Suprapubic skin (tissue), 3 donors: Measurements from ENCODE around the gene SLFN12L.

Experiments
- CTCF ChIP-seq, 2 donors: fragments of 200-600 bp in 1 of 2; fragments of 450-650 bp in 1 of 2; sonication (generic) in 1 of 2; IDR thresholded peaks; one replicate each; pipeline ENCODE4 v1.5.1; 2016 to 2019; ENCODE audit warnings: antibody characterized with exemption in 2 of 2, mild to moderate bottlenecking in 1 of 2, moderate library complexity in 1 of 2
- EP300 ChIP-seq: sonication (generic); formaldehyde crosslinking; IDR thresholded peaks from one replicate; pipeline ENCODE4 v1.6.1; 2017; ENCODE audit warnings: antibody characterized with exemption

GRCh38 chr17:35566968-35567367 is 29.5 kb upstream of the SLFN12L start:
- TF ChIP-seq CTCF (IDR thresholded peaks at IDR 0.05) = no peak
- no peak for TF ChIP-seq EP300
